Loucy (cell line): Measurements from ENCODE around the gene PDE12.

Source experiments
- H2AFZ ChIP-seq: fragments of 200-600 bp; sonication (generic); 2 replicates; pipeline ENCODE4 v1.6.0; 2016; ENCODE audit warnings: antibody characterized with exemption, mild to moderate bottlenecking, low read length, moderate library complexity
- H3F3A ChIP-seq: fragments of 200-600 bp; 2 replicates; pipeline ENCODE4 v1.6.0; 2016; ENCODE audit warnings: antibody characterized with exemption, low read depth, mild to moderate bottlenecking
- H3K27me3 ChIP-seq: fragments of 200-600 bp; sonication (generic); 2 replicates; pipeline ENCODE4 v1.6.1; 2014; ENCODE audit warnings: low read length, mild to moderate bottlenecking; ENCODE audit not compliant: insufficient read depth, poor library complexity, severe bottlenecking
- H3K36me3 ChIP-seq: fragments of 200-600 bp; sonication (generic); 2 replicates; pipeline ENCODE4 v1.6.1; 2016; ENCODE audit warnings: low read length; ENCODE audit not compliant: insufficient read depth
- H3K4me1 ChIP-seq: fragments of 200-600 bp; sonication (generic); 2 replicates; pipeline ENCODE4 v1.5.1; 2014; ENCODE audit warnings: low read length, mild to moderate bottlenecking; ENCODE audit not compliant: insufficient read depth, poor library complexity, severe bottlenecking
- H3K4me2 ChIP-seq: fragments of 200-600 bp; sonication (generic); 2 replicates; pipeline ENCODE4 v1.6.0; 2014; ENCODE audit warnings: antibody characterized with exemption, low read length, low read depth, mild to moderate bottlenecking; ENCODE audit not compliant: poor library complexity, severe bottlenecking
- H3K4me3 ChIP-seq: fragments of 200-600 bp; sonication (generic); 2 replicates; pipeline ENCODE4 v1.5.1; 2014; ENCODE audit warnings: low read length, mild to moderate bottlenecking, mixed read lengths; ENCODE audit not compliant: poor library complexity, severe bottlenecking
- H3K79me2 ChIP-seq: fragments of 200-600 bp; sonication (generic); 2 replicates; pipeline ENCODE4 v1.6.1; 2014; ENCODE audit warnings: low read length; ENCODE audit not compliant: insufficient read depth
- H3K9ac ChIP-seq: fragments of 200-600 bp; sonication (generic); 2 replicates; pipeline ENCODE4 v1.6.0; 2014; ENCODE audit warnings: mild to moderate bottlenecking, low read depth, low read length, moderate library complexity; ENCODE audit not compliant: poor library complexity, severe bottlenecking
- H3K9me2 ChIP-seq: fragments of 200-600 bp; sonication (generic); replicated peaks from 2 replicates; pipeline ENCODE4 v1.6.1; 2016; ENCODE audit warnings: low read depth, low read length, mixed read lengths
- H3K9me3 ChIP-seq: fragments of 200-600 bp; sonication (generic); 2 replicates; pipeline ENCODE4 v1.6.1; 2014; ENCODE audit warnings: mild to moderate bottlenecking, antibody characterized with exemption, low read length, low read depth; ENCODE audit not compliant: insufficient read depth
- H4K20me1 ChIP-seq: fragments of 200-600 bp; sonication (generic); 2 replicates; pipeline ENCODE4 v1.6.0; 2014; ENCODE audit warnings: antibody characterized with exemption, low read length, mild to moderate bottlenecking; ENCODE audit not compliant: insufficient read depth, poor library complexity, severe bottlenecking
- EZH2phosphoT487 ChIP-seq: fragments of 200-600 bp; IDR thresholded peaks from 2 replicates; pipeline ENCODE4 v1.6.1; 2018; ENCODE audit warnings: antibody characterized with exemption, mild to moderate bottlenecking, moderate library complexity, borderline replicate concordance
- TF ChIP-seq, protein P1 (sequence below): fragments of 200-600 bp; sonication (generic); conservative IDR thresholded peaks from 2 replicates; pipeline ENCODE4 v1.5.1; 2014; ENCODE audit warnings: mild to moderate bottlenecking, antibody characterized with exemption, low read length

The PDE12 gene

GRCh38 chr3:57586778-57587177 is 30.7 kb downstream of the PDE12 start:
- H3K36me3 ChIP-seq, result peaks cover 20% of the 10 kb centered on the region
- no peak overlapping the region for H2AFZ ChIP-seq
- no peaks in the 10 kb centered on the region for H3K27me3 ChIP-seq
- H3K4me2 ChIP-seq, result no peak overlapping the region
- H3K4me3 ChIP-seq, result no peak overlapping the region
- H3K9me3 ChIP-seq, result no peaks in the 10 kb centered on the region
- peaks cover 52% of the 10 kb centered on the region for H4K20me1 ChIP-seq
- TF ChIP-seq, protein P1, sequence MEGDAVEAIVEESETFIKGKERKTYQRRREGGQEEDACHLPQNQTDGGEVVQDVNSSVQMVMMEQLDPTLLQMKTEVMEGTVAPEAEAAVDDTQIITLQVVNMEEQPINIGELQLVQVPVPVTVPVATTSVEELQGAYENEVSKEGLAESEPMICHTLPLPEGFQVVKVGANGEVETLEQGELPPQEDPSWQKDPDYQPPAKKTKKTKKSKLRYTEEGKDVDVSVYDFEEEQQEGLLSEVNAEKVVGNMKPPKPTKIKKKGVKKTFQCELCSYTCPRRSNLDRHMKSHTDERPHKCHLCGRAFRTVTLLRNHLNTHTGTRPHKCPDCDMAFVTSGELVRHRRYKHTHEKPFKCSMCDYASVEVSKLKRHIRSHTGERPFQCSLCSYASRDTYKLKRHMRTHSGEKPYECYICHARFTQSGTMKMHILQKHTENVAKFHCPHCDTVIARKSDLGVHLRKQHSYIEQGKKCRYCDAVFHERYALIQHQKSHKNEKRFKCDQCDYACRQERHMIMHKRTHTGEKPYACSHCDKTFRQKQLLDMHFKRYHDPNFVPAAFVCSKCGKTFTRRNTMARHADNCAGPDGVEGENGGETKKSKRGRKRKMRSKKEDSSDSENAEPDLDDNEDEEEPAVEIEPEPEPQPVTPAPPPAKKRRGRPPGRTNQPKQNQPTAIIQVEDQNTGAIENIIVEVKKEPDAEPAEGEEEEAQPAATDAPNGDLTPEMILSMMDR, result no peak
- TF ChIP-seq EZH2phosphoT487, result no peak
- H3K9ac ChIP-seq, result no peak overlapping the region
- peaks cover 3% of the 10 kb centered on the region for H3K4me1 ChIP-seq
- H3K79me2 ChIP-seq, result peaks cover 92% of the 10 kb centered on the region
- H3F3A ChIP-seq, result no peaks in the 10 kb centered on the region
- H3K9me2 ChIP-seq, result no peaks in the 10 kb centered on the region

- H3F3A ChIP-seq, result no peaks in the 10 kb centered on the region
- peaks cover 12% of the 10 kb centered on the region for H3K4me1 ChIP-seq
- H2AFZ ChIP-seq, result no peak overlapping the region
- H3K9me2 ChIP-seq, result no peaks in the 10 kb centered on the region
- peaks cover 92% of the 10 kb centered on the region for H3K79me2 ChIP-seq
- H3K27me3 ChIP-seq, result no peaks in the 10 kb centered on the region
- peaks cover 14% of the 10 kb centered on the region; the same call in 1 of the 2 replicates for H3K36me3 ChIP-seq
- no peak overlapping the region for H3K9ac ChIP-seq
- H3K9me3 ChIP-seq, result no peaks in the 10 kb centered on the region
- no peak overlapping the region for H3K4me3 ChIP-seq
- no peak for TF ChIP-seq EZH2phosphoT487
- TF ChIP-seq, protein P1, result no peak
- no peak overlapping the region for H3K4me2 ChIP-seq
- peaks cover 64% of the 10 kb centered on the region for H4K20me1 ChIP-seq
Measured at GRCh38 chr3:57587905-57588304, 31.8 kb downstream of the PDE12 start.

DNA sequence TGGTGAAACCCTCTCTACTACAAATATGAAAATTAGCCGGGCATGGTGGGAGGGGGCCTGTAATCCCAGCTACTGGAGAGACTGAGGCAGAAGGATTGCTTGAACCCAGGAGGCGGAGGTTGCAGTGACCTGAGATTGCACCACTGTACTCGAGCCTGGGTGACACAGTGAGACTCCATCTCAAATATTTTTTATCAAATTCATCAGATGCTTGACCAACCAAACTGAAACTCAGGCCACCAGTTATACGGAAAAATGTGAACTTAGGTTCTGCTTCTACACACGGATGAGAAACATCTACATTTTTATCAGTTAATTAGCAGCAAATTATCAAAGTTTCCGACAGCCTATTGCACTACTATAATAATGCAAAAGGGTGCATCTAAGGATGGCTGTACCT is 36.2 kb downstream of the PDE12 start:
- H3K36me3 ChIP-seq, result no peaks in the 10 kb centered on the region
- peaks cover 69% of the 10 kb centered on the region for H4K20me1 ChIP-seq

More for the DNA sequence above, 36.2 kb downstream of the PDE12 start:
- no peak overlapping the region for H2AFZ ChIP-seq
- H3K9me3 ChIP-seq, result no peaks in the 10 kb centered on the region
- TF ChIP-seq, protein P1, result no peak
- no peak for TF ChIP-seq EZH2phosphoT487
- H3K9me2 ChIP-seq, result no peaks in the 10 kb centered on the region
- H3F3A ChIP-seq, result 0 out of 2 replicates have a peak, but pooled peaks cover 2% of the 10 kb centered on the region
- peak overlapping the region; percentile 97 for H3K4me2 ChIP-seq
- H3K79me2 ChIP-seq, result peaks cover 94% of the 10 kb centered on the region
- no peaks in the 10 kb centered on the region for H3K27me3 ChIP-seq
- H3K9ac ChIP-seq, result no peak overlapping the region
- peak overlapping the region; percentile 51 for H3K4me3 ChIP-seq
- H3K4me1 ChIP-seq, result peaks cover 35% of the 10 kb centered on the region
